HL-60 (cell line): ENCODE data around the gene ZNF609.

ENCODE experiments used
- GABPA ChIP-seq: IDR thresholded peaks from 2 replicates; pipeline ENCODE4 v1.6.1; 2012; ENCODE audit warnings: low read depth
- POLR2AphosphoS5 ChIP-seq: IDR thresholded peaks from 2 replicates; pipeline ENCODE4 v1.6.1; 2012; ENCODE audit warnings: low read depth
- SPI1 ChIP-seq: IDR thresholded peaks from 2 replicates; pipeline ENCODE4 v1.6.1; 2012; ENCODE audit warnings: low read depth, mild to moderate bottlenecking, borderline replicate concordance
- TF ChIP-seq, protein P1 (sequence below): IDR thresholded peaks from one replicate; pipeline ENCODE4 v1.5.1; 2011; ENCODE audit warnings: low read length, control low read depth, inconsistent platforms; ENCODE audit not compliant: insufficient read depth
- TF ChIP-seq, protein P2 (sequence below): IDR thresholded peaks from 2 replicates; pipeline ENCODE4 v1.6.1; 2012; ENCODE audit warnings: low read depth; ENCODE audit not compliant: insufficient replicate concordance

DNA sequence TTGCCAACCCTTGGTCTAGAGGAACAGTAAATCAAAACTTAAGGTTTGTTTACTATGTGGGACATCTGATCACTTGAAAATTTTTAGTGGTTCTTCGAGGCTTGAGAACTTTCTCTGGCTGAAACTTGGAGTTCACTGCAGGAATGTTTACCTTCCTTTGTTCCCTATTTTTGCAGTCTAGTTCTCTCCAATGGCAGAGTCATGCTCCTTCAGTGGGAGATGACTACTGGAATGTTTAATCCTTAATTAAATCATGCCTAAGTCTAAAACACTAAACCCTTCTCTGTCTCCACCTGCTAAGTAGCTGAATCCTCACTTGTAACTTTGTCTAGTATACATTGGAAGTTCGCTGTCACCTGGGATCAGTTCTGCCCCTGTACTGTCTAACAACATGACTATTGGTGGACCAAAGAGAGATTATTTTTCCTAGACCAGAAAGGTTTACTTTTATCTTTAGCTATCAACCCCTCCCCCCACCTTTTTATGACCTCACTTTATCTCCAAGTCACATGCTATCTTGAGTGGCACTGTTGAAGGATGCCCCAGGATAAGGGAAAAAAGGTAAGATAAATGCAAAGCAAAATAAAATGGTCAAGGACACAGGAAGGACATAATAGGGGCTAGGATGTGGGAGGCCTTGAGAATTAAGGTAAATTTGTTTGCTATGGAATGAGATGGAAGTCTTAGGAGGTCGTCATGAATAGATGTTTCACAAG lies 1.2 kb upstream of the ZNF609 start:
- TF ChIP-seq, protein P1, sequence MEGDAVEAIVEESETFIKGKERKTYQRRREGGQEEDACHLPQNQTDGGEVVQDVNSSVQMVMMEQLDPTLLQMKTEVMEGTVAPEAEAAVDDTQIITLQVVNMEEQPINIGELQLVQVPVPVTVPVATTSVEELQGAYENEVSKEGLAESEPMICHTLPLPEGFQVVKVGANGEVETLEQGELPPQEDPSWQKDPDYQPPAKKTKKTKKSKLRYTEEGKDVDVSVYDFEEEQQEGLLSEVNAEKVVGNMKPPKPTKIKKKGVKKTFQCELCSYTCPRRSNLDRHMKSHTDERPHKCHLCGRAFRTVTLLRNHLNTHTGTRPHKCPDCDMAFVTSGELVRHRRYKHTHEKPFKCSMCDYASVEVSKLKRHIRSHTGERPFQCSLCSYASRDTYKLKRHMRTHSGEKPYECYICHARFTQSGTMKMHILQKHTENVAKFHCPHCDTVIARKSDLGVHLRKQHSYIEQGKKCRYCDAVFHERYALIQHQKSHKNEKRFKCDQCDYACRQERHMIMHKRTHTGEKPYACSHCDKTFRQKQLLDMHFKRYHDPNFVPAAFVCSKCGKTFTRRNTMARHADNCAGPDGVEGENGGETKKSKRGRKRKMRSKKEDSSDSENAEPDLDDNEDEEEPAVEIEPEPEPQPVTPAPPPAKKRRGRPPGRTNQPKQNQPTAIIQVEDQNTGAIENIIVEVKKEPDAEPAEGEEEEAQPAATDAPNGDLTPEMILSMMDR, result no peak
- TF ChIP-seq, protein P2, sequence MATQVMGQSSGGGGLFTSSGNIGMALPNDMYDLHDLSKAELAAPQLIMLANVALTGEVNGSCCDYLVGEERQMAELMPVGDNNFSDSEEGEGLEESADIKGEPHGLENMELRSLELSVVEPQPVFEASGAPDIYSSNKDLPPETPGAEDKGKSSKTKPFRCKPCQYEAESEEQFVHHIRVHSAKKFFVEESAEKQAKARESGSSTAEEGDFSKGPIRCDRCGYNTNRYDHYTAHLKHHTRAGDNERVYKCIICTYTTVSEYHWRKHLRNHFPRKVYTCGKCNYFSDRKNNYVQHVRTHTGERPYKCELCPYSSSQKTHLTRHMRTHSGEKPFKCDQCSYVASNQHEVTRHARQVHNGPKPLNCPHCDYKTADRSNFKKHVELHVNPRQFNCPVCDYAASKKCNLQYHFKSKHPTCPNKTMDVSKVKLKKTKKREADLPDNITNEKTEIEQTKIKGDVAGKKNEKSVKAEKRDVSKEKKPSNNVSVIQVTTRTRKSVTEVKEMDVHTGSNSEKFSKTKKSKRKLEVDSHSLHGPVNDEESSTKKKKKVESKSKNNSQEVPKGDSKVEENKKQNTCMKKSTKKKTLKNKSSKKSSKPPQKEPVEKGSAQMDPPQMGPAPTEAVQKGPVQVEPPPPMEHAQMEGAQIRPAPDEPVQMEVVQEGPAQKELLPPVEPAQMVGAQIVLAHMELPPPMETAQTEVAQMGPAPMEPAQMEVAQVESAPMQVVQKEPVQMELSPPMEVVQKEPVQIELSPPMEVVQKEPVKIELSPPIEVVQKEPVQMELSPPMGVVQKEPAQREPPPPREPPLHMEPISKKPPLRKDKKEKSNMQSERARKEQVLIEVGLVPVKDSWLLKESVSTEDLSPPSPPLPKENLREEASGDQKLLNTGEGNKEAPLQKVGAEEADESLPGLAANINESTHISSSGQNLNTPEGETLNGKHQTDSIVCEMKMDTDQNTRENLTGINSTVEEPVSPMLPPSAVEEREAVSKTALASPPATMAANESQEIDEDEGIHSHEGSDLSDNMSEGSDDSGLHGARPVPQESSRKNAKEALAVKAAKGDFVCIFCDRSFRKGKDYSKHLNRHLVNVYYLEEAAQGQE, result no peak
- TF ChIP-seq POLR2AphosphoS5 (no peak), GABPA (no peak), SPI1 (no peak)
